GM19351 (cell line): ENCODE results near the gene SLC24A4.

ENCODE experiments used
- ATAC-seq: cut with Tn5 transposase; IDR thresholded peaks from one replicate; pipeline ENCODE4 v1.9.1; 2021; ENCODE audit warnings: mild to moderate bottlenecking, moderate library complexity; ENCODE audit not compliant: unreplicated experiment

SLC24A4 gene

GRCh38 chr14:92316176-92316575 lies 6.8 kb upstream of the SLC24A4 start:
- no peak for ATAC-seq

- no peak for ATAC-seq
These were observed 6.0 kb upstream of the SLC24A4 start for GRCh38 chr14:92316937-92317336.

DNA sequence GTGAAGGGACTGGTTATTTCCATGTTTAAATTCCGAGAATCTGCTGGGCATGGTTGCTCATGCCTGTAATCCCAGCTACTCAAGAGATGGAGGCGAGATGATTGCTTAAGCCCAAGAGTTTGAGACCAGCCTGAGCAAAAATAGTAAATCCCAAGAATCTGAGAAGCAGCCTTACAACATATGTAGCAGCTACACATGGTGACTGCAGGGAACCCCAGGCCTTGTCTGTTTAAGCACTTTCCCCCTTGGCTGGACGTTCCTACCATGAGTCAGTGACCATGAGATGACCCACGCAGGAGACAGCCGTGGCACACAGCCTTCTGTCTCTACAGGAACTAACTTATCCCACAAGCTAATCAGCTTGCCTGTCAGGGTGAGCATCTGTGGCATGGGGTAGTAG lies 5.5 kb upstream of the SLC24A4 start:
- ATAC-seq: no peak

DNA sequence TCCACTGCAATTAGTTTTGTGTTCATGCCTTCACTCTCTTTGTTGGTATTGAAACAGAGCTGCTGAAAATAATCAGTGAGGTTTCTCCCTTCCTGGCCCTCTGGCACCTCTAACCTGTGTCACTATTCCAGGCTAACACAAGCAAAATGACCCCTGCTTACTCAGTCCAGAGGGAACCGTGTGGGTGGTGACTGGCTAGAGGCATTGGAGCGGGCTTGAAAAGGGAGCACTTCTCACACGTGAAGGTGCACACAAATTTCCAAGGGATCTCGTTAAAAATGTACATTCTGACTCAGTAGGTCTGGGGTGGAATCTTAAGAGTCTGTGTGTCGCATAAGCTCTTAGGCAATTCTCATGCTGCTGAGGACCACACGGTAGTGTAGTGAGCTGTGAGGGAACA lies 1.3 kb upstream of the SLC24A4 start:
- no peak for ATAC-seq

GRCh38 chr14:92322516-92322915 lies 449 bp upstream of the SLC24A4 start:
- ATAC-seq: no peak

- ATAC-seq: no peak
These were observed 1.2 kb downstream of the SLC24A4 start for GRCh38 chr14:92323916-92324818.

- no peak for ATAC-seq
These were observed 2.9 kb downstream of the SLC24A4 start for GRCh38 chr14:92325835-92326234.

GRCh38 chr14:92328664-92329255 lies 5.8 kb downstream of the SLC24A4 start:
- no peak for ATAC-seq

DNA sequence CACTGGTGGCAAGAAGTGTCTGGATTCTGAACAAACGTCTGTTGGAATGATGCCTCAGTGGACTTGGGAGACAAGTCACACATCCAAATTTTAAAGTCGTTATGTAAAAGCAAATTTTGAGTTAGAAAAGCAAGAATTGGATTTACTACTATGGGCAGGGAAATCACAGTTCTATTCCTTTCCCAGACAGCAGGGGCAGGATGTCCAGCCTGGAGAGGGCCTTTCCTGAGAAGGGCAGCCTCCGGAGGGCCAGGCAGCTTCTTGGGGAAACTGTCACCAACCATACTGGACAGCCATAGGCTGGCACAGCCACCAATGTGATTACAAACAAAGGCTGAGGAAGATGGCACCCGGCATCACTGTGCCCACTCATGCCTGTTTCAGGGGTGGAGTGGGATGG lies 11.1 kb downstream of the SLC24A4 start:
- ATAC-seq: no peak

DNA sequence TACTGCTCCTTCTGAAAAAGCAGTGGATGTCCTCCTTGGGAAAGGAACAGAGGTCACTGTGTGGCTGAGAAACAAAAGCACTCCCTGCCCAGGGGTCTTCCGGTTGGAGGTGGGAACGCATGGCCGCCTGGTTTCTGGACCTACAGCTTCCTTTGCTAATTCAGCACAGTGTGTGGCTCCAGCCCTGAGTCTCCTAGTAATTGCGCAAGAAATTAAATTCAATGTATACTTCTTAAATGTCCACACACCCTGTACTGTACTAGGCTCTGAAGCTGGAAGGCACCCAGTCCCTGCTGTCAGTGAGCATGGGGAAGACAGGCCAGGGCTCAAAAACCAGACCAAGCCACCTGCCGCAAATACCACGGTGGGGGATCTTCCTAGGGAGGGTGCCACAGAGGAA lies 13.4 kb downstream of the SLC24A4 start:
- ATAC-seq: no peak

DNA sequence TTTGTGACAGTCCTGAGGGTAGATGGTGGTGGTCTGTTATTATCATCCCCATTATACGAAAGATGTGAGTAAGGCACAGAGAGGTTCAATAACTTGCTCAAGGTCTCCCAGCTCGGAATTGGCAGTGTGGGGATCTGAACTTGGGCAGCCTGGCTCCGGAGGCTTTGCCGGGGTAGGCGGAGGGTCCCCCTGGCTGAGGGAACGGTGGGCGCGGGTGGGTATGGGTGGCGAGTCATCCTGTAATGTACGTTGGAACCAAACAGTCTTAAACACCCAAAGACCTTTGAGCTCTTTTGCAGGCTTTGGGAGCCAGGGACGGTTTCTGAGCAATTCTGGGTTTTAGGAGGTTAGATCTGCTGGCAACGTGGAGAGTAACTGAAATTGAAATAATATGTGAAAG lies 16.5 kb downstream of the SLC24A4 start:
- ATAC-seq: no peak

GRCh38 chr14:92340071-92340470 lies 17.1 kb downstream of the SLC24A4 start:
- no peak for ATAC-seq

- no peak for ATAC-seq
These were observed 18.0 kb downstream of the SLC24A4 start for GRCh38 chr14:92340931-92341330.

GRCh38 chr14:92341791-92342190 lies 18.8 kb downstream of the SLC24A4 start:
- no peak for ATAC-seq

DNA sequence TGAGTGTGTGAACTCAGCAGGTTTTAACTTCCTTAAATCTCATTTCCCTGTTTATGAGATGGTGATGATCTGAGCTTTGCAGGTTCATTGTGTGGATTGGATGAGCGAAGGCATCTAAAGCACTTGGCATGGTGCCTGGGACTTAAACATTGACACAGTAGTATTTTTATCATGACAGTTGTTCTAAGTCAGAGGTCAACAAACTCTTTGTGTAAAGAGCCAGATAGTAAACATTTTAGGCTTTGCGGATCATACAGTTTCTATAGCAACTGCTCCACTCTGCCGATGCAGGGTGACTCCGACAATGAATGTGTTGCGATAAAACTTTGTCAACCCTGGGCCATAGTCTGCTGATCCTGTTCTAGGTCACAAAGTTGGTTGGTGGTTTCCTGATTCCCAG lies 25.2 kb downstream of the SLC24A4 start:
- ATAC-seq: no peak

DNA sequence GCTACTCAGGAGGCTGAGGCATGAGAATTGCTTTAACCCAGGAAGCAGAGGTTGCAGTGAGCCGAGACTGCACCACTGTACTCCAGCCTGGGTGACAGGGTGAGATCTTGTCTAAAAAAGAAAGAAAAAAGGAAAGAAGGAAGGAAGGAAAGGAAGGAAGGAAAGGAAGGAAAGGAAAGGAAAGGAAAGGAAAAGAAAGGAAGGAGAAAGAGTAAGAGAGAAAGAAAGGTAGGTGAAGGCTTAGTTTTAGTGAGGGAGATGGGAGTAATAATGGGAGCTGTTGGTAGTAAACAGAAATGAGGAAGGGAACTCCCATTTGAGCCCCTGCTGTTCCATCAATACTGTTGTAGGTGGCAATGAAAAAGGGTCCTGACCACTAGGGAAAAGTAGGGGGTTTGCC lies 28.8 kb downstream of the SLC24A4 start:
- ATAC-seq: no peak

GRCh38 chr14:92352158-92352985 lies 29.4 kb downstream of the SLC24A4 start:
- no peak for ATAC-seq

DNA sequence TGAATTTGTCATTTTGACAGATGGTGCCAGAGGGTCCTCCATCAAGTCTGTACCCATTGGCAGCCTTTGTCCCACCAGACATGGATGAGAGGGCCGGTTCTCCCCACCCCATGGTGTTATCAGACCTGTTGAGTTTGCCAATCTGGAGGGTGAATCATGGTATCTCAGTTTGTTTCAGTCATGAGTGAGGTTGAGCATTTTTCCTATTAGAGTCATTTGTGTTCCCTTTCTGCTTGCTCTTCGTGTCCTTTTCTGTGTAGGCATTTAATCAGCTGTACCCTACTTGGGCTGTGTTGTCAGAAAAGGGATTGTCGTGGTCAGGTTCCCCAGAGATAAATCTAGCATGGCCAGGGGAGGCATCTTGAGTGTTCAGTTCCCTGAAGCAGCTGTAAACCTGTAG lies 30.5 kb downstream of the SLC24A4 start:
- ATAC-seq: no peak

GRCh38 chr14:92356677-92357076 lies 33.7 kb downstream of the SLC24A4 start:
- ATAC-seq: no peak

DNA sequence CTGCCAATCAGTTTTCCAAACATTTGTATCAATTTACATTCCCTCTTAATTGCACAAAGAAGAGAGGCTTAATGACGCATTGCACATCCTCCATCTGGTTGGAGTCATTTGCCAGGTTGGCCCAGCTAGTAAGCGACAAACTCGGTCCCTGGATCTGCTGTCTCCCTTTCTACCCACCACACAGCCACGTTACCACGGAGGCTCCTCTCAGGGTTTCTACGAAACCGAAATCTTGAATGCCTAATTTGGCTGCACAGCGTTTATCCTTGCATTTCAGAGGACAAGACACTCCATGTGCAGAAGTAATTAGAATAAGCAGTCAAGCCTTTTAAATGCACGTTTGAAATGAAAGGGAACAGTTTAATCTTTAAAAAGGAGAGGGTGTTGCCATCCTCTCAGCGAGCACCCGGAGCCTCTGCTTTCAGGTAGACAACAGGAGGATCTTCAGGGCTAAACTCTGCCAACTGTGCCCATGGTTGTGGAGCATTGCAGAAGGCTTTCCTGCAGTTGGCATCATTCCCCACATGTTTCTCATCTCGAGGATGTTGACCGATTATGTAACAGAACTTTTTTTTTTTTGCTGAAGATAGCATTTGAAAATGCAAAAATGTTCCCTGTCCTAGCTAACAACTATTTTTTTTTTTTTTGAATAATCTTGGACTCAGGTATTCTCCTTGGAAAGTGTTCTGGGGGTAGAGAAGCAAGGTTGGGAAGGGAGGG lies 37.8 kb downstream of the SLC24A4 start:
- ATAC-seq: no peak

DNA sequence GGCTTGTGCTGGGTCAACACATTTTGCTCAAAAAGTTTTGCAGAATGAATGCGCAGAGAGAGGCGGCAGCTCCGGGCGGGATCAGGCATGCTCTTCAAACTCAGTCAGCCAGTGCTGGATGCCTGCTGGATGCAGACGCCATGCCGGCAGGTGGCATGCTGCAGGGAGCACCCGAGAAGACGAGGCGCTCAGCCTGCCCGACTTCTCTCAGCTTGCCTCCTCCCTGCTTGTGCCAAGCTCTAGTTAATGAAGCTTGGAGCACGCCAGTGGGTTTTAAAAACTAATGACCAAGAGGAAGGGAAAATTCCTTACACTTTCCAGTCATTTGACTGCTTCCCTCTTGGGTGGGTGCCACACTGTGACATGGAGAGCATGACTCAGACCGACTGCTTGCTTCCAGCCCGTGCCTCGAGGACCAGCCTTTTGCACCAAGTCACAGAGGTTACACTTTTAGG lies 39.8 kb downstream of the SLC24A4 start:
- ATAC-seq: no peak
